ENCODE results near the gene TJP2. TPM values are rescaled to one million over a fixed set of nuclear protein-coding genes. Genes with fewer than 3 reads are reported as not detected.

Gene TJP2
- total and polyA plus RNA-seq, 10 of the 15 experiments (the other 5 are each of a cell fraction or from before 2014, with no cell fraction given) = 6.4 to 59.9 (median 29.7) TPM

- TF ChIP-seq PBX3 (IDR thresholded peaks at IDR 0.05; ENCODE audit: insufficient replicate concordance, low read depth, low read length) (no peak), SKIL (IDR thresholded peaks at IDR 0.05; ENCODE audit: low read depth, poor library complexity, severe bottlenecking) (peak; percentile 64), POLR2A (IDR thresholded peaks at IDR 0.05; ENCODE audit: low read depth, low read length) (no peak), IKZF2 (IDR thresholded peaks at IDR 0.05) (peak; percentile 47 to 48; a peak in 3 of 4 replicates), ZNF687 (IDR thresholded peaks at IDR 0.05) (no peak), CREM (IDR thresholded peaks at IDR 0.05; ENCODE audit: low read depth) (peak; percentile 40; the same call in 1 of the 2 replicates), NBN (IDR thresholded peaks at IDR 0.05) (peak; percentile 59; the same call in 1 of the 2 replicates), RELB (IDR thresholded peaks at IDR 0.05; ENCODE audit: low read depth) (0 out of 2 replicates have a peak, but pooled peaks have one; percentile 21), CBFB (IDR thresholded peaks at IDR 0.05; ENCODE audit: low read depth) (no peak), ZBTB33 (IDR thresholded peaks at IDR 0.05) (no peak), CHD1 (IDR thresholded peaks at IDR 0.05; ENCODE audit: low read depth, low read length) (no peak), BRCA1 (IDR thresholded peaks at IDR 0.05; ENCODE audit: low read depth, low read length) (no peak), BHLHE40 (IDR thresholded peaks at IDR 0.05; ENCODE audit: borderline replicate concordance in 1 of 2, low read depth in 2 of 2, low read length in 1 of 2) (no peak), MLLT1 (IDR thresholded peaks at IDR 0.05) (peak; percentile 58; the same call in 1 of the 2 replicates), RELA (IDR thresholded peaks at IDR 0.05; ENCODE audit: borderline replicate concordance, partially characterized antibody) (no peak), EZH2 (IDR thresholded peaks at IDR 0.05; ENCODE audit: borderline replicate concordance, control insufficient read depth, low read depth, low read length) (no peak), IRF4 (IDR thresholded peaks at IDR 0.05; ENCODE audit: low read depth, low read length) (peak; percentile 79), WRNIP1 (IDR thresholded peaks at IDR 0.05; ENCODE audit: borderline replicate concordance, low read depth, low read length) (no peak)
Measured at GRCh38 chr9:69168709-69169217, 5.3 kb upstream of the TJP2 start (continued).

All from GM12878 (cell line).